LNCaP clone FGC (cell line): ENCODE measurements around the gene OSGEP.

Experiments
- DNase-seq: peaks from one replicate; pipeline ENCODE4 v3.0.0-alpha.2; 2011; ENCODE audit warnings: low read depth
- H3K4me3 ChIP-seq: 2 replicates; pipeline ENCODE4 v1.5.1; 2011; ENCODE audit warnings: mild to moderate bottlenecking, low read depth, low read length, control low read depth
- CTCF ChIP-seq: IDR thresholded peaks from 2 replicates; pipeline ENCODE4 v1.5.1; 2012; ENCODE audit warnings: mild to moderate bottlenecking; ENCODE audit not compliant: control insufficient read depth, insufficient read depth; ENCODE audit errors: extremely low read depth

The OSGEP gene

GRCh38 chr14:20441461-20441860 is 13.2 kb downstream of the OSGEP start:
- H3K4me3 ChIP-seq = no peak overlapping the region
- TF ChIP-seq CTCF = no peak
- DNase-seq = no peak

- no peak for DNase-seq
- H3K4me3 ChIP-seq = no peak overlapping the region
- TF ChIP-seq CTCF = no peak
Observed at GRCh38 chr14:20440882-20441281, 13.7 kb downstream of the OSGEP start.

- no peak for TF ChIP-seq CTCF
- no peak overlapping the region for H3K4me3 ChIP-seq
- DNase-seq = no peak
Observed at GRCh38 chr14:20440465-20440864, 14.1 kb downstream of the OSGEP start.

GRCh38 chr14:20438664-20439063 is 15.9 kb downstream of the OSGEP start:
- DNase-seq = no peak

GRCh38 chr14:20436363-20436755 is 18.3 kb downstream of the OSGEP start:
- no peak overlapping the region for H3K4me3 ChIP-seq
- TF ChIP-seq CTCF = no peak
- no peak for DNase-seq

More at GRCh38 chr14:20438664-20439063, 15.9 kb downstream of the OSGEP start:
- H3K4me3 ChIP-seq = no peak overlapping the region
- TF ChIP-seq CTCF = no peak

GRCh38 chr14:20435582-20436362 is 18.8 kb downstream of the OSGEP start, which contains the start of gene KLHL33:
TSS of gene KLHL33 (minus strand) at chr14:20436166. CDS start at chr14:20435811, 355 bp downstream.
- no peak for TF ChIP-seq CTCF
- H3K4me3 ChIP-seq = no peak within 1 kb of the TSS
- DNase-seq = no peak
